Measurements from ENCODE around the gene IPCEF1. TPM values are rescaled to one million over a fixed set of nuclear protein-coding genes. Genes with fewer than 3 reads are reported as not detected.

Gene IPCEF1
- total and polyA plus RNA-seq, 2 experiments from 2014 or later = 0.80 TPM; not detected in 1

DNA sequence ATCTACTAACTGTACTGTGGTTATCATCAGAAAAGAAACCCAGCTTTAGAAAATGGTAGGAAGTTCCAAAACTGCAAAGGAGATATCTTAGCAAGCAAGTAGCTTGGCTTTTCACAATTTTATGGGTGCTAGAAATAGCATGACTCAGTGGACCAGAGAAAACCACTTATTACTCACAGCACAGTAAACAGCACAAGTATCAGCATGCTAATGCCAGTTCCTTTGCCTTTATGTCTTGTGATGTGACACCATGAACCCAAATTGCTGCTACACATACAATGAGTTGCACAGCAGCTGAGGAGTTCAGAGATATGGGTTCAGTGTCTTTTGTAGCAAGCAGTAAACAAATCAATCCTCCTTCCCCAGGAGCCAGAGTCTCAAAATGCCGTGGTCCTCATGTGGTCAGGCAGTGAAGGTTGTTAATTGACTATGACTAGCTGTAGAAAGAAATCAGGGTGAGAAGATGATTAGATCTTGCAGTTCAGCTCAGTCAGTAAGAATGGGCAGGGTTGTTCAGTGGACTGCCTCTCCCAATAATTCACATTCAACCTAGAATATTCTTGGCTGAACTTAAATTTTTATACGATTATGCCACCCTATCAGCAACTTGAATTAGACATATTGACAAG is 244.3 kb downstream of the IPCEF1 start:
- Histone ChIP-seq H3K4me3 (no peak overlapping the region), H3K4me1 (ENCODE audit: insufficient read depth) (no peaks in the 10 kb centered on the region), H3K9me3 (ENCODE audit: low read depth) (no peaks in the 10 kb centered on the region), H3K79me2 (no peaks in the 10 kb centered on the region), H3K4me2 (no peak overlapping the region), H3K27me3 (no peaks in the 10 kb centered on the region), H3K27ac (no peak overlapping the region), H4K20me1 (ENCODE audit: insufficient read depth, poor library complexity, severe bottlenecking) (no peaks in the 10 kb centered on the region), H3K36me3 (replicated peaks; ENCODE audit: insufficient read depth, low read depth) (no peaks in the 10 kb centered on the region), H2AFZ (no peak overlapping the region), H3K9me2 (replicated peaks; ENCODE audit: insufficient read depth) (no peaks in the 10 kb centered on the region)
- 75% methylated on average over 2 of the region's 2 CpGs for WGBS (ENCODE audit: low lambda C conversion rate, missing lambda C conversion rate)
- TF ChIP-seq EZH2phosphoT487 (IDR thresholded peaks at IDR 0.05; ENCODE audit: low read depth, severe bottlenecking, unreplicated experiment) = no peak
- TF ChIP-seq, protein P1, sequence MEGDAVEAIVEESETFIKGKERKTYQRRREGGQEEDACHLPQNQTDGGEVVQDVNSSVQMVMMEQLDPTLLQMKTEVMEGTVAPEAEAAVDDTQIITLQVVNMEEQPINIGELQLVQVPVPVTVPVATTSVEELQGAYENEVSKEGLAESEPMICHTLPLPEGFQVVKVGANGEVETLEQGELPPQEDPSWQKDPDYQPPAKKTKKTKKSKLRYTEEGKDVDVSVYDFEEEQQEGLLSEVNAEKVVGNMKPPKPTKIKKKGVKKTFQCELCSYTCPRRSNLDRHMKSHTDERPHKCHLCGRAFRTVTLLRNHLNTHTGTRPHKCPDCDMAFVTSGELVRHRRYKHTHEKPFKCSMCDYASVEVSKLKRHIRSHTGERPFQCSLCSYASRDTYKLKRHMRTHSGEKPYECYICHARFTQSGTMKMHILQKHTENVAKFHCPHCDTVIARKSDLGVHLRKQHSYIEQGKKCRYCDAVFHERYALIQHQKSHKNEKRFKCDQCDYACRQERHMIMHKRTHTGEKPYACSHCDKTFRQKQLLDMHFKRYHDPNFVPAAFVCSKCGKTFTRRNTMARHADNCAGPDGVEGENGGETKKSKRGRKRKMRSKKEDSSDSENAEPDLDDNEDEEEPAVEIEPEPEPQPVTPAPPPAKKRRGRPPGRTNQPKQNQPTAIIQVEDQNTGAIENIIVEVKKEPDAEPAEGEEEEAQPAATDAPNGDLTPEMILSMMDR (IDR thresholded peaks at IDR 0.05; ENCODE audit: poor library complexity) = no peak
- no peak for TF ChIP-seq EZH2 (IDR thresholded peaks at IDR 0.05; ENCODE audit: borderline replicate concordance)
- DNase-seq (ENCODE audit: low spot score) = no peak

DNA sequence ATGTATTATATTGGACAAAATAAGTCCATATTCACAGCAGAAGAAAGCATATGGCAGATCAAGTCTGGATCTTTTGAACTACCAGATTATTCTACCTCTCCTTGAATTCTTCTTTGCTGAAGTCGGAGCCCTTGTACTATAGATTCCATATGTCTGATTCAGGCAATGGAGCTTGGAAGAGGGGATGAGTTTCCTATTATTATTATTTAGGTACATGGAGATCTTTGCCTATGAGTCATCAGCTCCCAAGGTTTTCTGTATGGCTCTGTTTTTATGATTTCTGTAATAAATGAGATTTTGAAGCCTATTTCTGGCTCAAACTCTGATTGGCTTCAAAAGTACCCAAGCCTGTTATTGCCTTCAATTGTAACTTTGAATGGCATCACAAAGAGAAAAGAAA is 245.6 kb downstream of the IPCEF1 start:
- Histone ChIP-seq H4K20me1 (ENCODE audit: insufficient read depth, poor library complexity, severe bottlenecking) (no peaks in the 10 kb centered on the region), H3K9me2 (replicated peaks; ENCODE audit: insufficient read depth) (no peaks in the 10 kb centered on the region), H3K79me2 (no peaks in the 10 kb centered on the region), H2AFZ (no peak overlapping the region), H3K4me3 (no peak overlapping the region), H3K27ac (no peak overlapping the region), H3K9me3 (ENCODE audit: low read depth) (no peaks in the 10 kb centered on the region), H3K27me3 (no peaks in the 10 kb centered on the region), H3K4me1 (ENCODE audit: insufficient read depth) (no peaks in the 10 kb centered on the region), H3K4me2 (no peak overlapping the region), H3K36me3 (replicated peaks; ENCODE audit: insufficient read depth, low read depth) (no peaks in the 10 kb centered on the region)
- no peak for TF ChIP-seq EZH2phosphoT487 (IDR thresholded peaks at IDR 0.05; ENCODE audit: low read depth, severe bottlenecking, unreplicated experiment)
- TF ChIP-seq EZH2 (IDR thresholded peaks at IDR 0.05; ENCODE audit: borderline replicate concordance) = no peak
- TF ChIP-seq, protein P1 (IDR thresholded peaks at IDR 0.05; ENCODE audit: poor library complexity) = no peak
- WGBS (ENCODE audit: low lambda C conversion rate, missing lambda C conversion rate) = 81% methylated on average over 1 of the region's 1 CpG
- no peak for DNase-seq (ENCODE audit: low spot score)

DNA sequence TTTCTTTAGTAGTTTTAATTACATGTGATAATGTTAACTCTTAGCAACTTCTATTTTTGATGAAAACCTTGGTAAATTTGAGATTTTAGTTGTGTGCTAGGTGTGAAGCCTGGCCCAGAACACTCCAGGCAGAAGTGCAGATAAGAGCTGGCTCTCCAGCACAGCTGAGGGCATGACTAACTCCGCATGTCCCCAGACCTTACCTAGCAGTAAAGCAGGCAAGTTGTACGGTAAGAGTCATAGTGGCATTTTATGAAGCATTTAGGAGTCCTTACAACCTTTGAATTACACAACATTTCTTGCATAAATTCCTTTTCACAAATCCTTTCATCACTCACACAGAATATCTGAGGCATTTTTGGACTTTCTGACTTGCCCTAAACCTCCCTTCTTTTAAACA is 250.4 kb downstream of the IPCEF1 start:
- Histone ChIP-seq H3K4me1 (ENCODE audit: insufficient read depth) (no peaks in the 10 kb centered on the region), H3K27me3 (no peaks in the 10 kb centered on the region), H2AFZ (no peak overlapping the region), H4K20me1 (ENCODE audit: insufficient read depth, poor library complexity, severe bottlenecking) (no peaks in the 10 kb centered on the region), H3K9me3 (ENCODE audit: low read depth) (no peaks in the 10 kb centered on the region), H3K27ac (no peak overlapping the region), H3K36me3 (replicated peaks; ENCODE audit: insufficient read depth, low read depth) (no peaks in the 10 kb centered on the region), H3K9me2 (replicated peaks; ENCODE audit: insufficient read depth) (no peaks in the 10 kb centered on the region), H3K4me3 (no peak overlapping the region), H3K4me2 (no peak overlapping the region), H3K79me2 (no peaks in the 10 kb centered on the region)
- TF ChIP-seq, protein P1 (IDR thresholded peaks at IDR 0.05; ENCODE audit: poor library complexity) = no peak
- TF ChIP-seq EZH2phosphoT487 (IDR thresholded peaks at IDR 0.05; ENCODE audit: low read depth, severe bottlenecking, unreplicated experiment) (no peak), EZH2 (IDR thresholded peaks at IDR 0.05; ENCODE audit: borderline replicate concordance) (no peak)
- no peak for DNase-seq (ENCODE audit: low spot score)
- WGBS (ENCODE audit: low lambda C conversion rate, missing lambda C conversion rate) = 85% methylated on average over 2 of the region's 2 CpGs

Other genes with a start within 250 kb of the IPCEF1 start
- gene CNKSR3, start 153.9 kb upstream of the IPCEF1 start, total RNA-seq = 21.8 and 23.9 TPM in 2 replicates
- gene CNKSR3, start 153.9 kb upstream of the IPCEF1 start, polyA plus RNA-seq = 22.4 and 27.4 TPM in 2 replicates